Measurements from ENCODE around the gene YTHDF2.

The YTHDF2 gene

GRCh38 chr1:28796352-28797211 lies 59.8 kb downstream of the YTHDF2 start:
- Histone ChIP-seq H3K4me3 (ENCODE audit: low read length in 2 of 2) (no peak overlapping the region), H3K27ac (ENCODE audit: low read length) (no peak overlapping the region), H3K9ac (ENCODE audit: low read length in 2 of 2) (no peak overlapping the region), H3K27me3 (ENCODE audit: control insufficient read depth in 1 of 2, insufficient read depth in 2 of 2, low read length in 2 of 2) (peaks cover 2 to 9% of the 10 kb centered on the region in 2 donors), H3K36me3 (ENCODE audit: control insufficient read depth in 2 of 2, insufficient read depth in 2 of 2, low read length in 2 of 2) (no peaks in the 10 kb centered on the region), H3K4me1 (ENCODE audit: control insufficient read depth, insufficient read depth, low read length) (no peaks in the 10 kb centered on the region), H3K9me3 (ENCODE audit: control insufficient read depth in 2 of 2, low read length in 2 of 2) (no peaks in the 10 kb centered on the region)

DNA sequence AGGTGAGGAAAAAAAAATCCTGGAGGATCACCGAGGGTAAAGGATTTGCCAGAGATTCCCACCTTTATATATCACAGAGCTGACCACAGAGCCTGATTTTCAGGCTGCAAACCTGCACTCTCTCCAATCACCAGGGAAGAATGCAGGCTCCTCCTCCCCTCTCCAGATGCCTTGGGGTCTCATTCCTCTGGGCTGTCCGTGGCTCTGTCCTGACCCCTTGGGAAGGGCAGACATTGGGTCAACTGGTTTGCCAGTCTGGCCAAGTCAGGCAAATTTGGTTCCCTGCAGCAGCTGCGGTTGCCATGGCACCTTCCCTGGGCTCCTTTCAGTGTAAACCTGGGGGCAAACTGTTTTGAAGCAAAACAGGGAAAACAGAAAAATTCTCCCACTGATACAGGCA lies 63.6 kb downstream of the YTHDF2 start:
- Histone ChIP-seq H3K4me3 (ENCODE audit: low read length in 2 of 2) (no peak overlapping the region), H3K9ac (ENCODE audit: low read length in 2 of 2) (no peak overlapping the region), H3K36me3 (ENCODE audit: control insufficient read depth in 2 of 2, insufficient read depth in 2 of 2, low read length in 2 of 2) (no peaks in the 10 kb centered on the region), H3K9me3 (ENCODE audit: control insufficient read depth in 2 of 2, low read length in 2 of 2) (no peaks in the 10 kb centered on the region), H3K27ac (ENCODE audit: low read length) (no peak overlapping the region), H3K4me1 (ENCODE audit: control insufficient read depth, insufficient read depth, low read length) (no peaks in the 10 kb centered on the region), H3K27me3 (ENCODE audit: control insufficient read depth in 1 of 2, insufficient read depth in 2 of 2, low read length in 2 of 2) (peaks cover 0 to 14% of the 10 kb centered on the region in 2 donors)

- H3K4me1 ChIP-seq (ENCODE audit: control insufficient read depth, insufficient read depth, low read length): no peaks in the 10 kb centered on the region
- H3K4me3 ChIP-seq (ENCODE audit: low read length in 2 of 2): no peak overlapping the region
- no peaks in the 10 kb centered on the region for H3K36me3 ChIP-seq (ENCODE audit: control insufficient read depth in 2 of 2, insufficient read depth in 2 of 2, low read length in 2 of 2)
These were observed 64.7 kb downstream of the YTHDF2 start for GRCh38 chr1:28801461-28801860.

DNA sequence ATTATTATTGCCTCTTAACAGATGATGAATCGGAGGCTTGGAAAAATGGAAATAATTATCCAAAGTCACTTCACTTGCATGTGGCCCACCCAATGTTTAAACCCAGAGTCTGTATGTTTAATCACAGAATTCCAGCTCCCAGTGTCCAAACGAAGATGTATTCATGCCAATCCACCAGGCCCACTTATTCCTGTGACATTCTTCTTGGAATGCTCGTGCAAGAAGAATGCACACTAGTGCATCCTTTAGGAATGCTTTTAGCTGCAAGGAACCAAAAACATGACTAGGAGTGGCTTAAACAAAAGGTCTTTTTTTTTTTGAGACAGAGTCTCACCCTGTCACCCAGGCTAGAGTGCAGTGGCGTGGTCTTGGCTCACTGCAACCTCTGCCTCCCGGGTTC lies 66.3 kb downstream of the YTHDF2 start:
- Histone ChIP-seq H3K4me1 (ENCODE audit: control insufficient read depth, insufficient read depth, low read length) (no peaks in the 10 kb centered on the region), H3K27me3 (ENCODE audit: control insufficient read depth in 1 of 2, insufficient read depth in 2 of 2, low read length in 2 of 2) (peaks cover 0 to 11% of the 10 kb centered on the region in 2 donors), H3K4me3 (ENCODE audit: low read length in 2 of 2) (no peak overlapping the region), H3K27ac (ENCODE audit: low read length) (no peak overlapping the region), H3K9me3 (ENCODE audit: control insufficient read depth in 2 of 2, low read length in 2 of 2) (no peaks in the 10 kb centered on the region), H3K9ac (ENCODE audit: low read length in 2 of 2) (no peak overlapping the region), H3K36me3 (ENCODE audit: control insufficient read depth in 2 of 2, insufficient read depth in 2 of 2, low read length in 2 of 2) (no peaks in the 10 kb centered on the region)

More at GRCh38 chr1:28801461-28801860, 64.7 kb downstream of the YTHDF2 start:
- H3K9me3 ChIP-seq (ENCODE audit: control insufficient read depth in 2 of 2, low read length in 2 of 2): no peaks in the 10 kb centered on the region
- H3K27ac ChIP-seq (ENCODE audit: low read length): no peak overlapping the region
- peaks cover 0 to 13% of the 10 kb centered on the region in 2 donors for H3K27me3 ChIP-seq (ENCODE audit: control insufficient read depth in 1 of 2, insufficient read depth in 2 of 2, low read length in 2 of 2)
- no peak overlapping the region for H3K9ac ChIP-seq (ENCODE audit: low read length in 2 of 2)

DNA sequence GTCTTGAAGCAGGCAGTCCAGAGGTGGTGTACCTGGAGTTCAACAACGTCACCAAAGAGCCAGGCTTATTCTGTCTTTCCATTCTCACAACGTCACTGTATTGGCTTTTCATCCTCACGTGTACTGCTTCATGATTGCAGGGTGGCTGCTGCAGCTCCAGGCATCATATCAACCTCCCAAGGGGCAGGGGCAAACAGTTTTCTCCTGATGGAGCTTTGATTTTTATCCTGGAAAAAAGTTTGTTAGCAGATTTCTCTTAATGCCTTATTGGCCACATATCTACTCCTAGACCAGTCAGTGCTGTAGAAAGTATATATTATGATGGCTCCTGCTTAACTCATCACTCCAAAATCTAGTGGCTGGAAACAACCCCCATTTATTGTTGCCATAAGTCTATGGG lies 66.9 kb downstream of the YTHDF2 start:
- H3K27ac ChIP-seq (ENCODE audit: low read length): no peak overlapping the region
- H3K9me3 ChIP-seq (ENCODE audit: control insufficient read depth in 2 of 2, low read length in 2 of 2): no peaks in the 10 kb centered on the region
- H3K27me3 ChIP-seq (ENCODE audit: control insufficient read depth in 1 of 2, insufficient read depth in 2 of 2, low read length in 2 of 2): peaks cover 0 to 11% of the 10 kb centered on the region in 2 donors
- no peaks in the 10 kb centered on the region for H3K36me3 ChIP-seq (ENCODE audit: control insufficient read depth in 2 of 2, insufficient read depth in 2 of 2, low read length in 2 of 2)
- no peak overlapping the region for H3K4me3 ChIP-seq (ENCODE audit: low read length in 2 of 2)
- H3K4me1 ChIP-seq (ENCODE audit: control insufficient read depth, insufficient read depth, low read length): no peaks in the 10 kb centered on the region
- no peak overlapping the region for H3K9ac ChIP-seq (ENCODE audit: low read length in 2 of 2)

DNA sequence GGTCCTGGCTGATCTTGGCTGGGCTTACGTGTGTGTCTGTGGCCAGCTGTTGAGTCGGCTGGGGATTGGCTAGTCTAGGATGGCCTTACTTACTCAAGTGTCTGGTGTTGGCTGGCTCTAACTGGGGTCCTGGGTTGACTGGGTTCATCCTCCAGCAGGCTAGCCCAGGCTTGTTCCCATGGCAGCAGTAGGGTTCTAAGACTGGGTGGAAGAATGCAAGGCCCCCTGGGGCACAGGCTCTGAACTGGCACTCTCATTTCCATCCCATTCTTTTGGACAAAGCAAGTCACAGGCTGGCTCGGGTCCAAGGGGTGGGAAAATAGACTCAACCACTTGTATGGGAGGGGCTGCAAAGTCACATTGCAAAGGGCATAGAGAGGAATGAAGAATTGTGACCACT lies 67.3 kb downstream of the YTHDF2 start:
- Histone ChIP-seq H3K27me3 (ENCODE audit: control insufficient read depth in 1 of 2, insufficient read depth in 2 of 2, low read length in 2 of 2) (peaks cover 0 to 11% of the 10 kb centered on the region in 2 donors), H3K27ac (ENCODE audit: low read length) (no peak overlapping the region), H3K36me3 (ENCODE audit: control insufficient read depth in 2 of 2, insufficient read depth in 2 of 2, low read length in 2 of 2) (no peaks in the 10 kb centered on the region), H3K9ac (ENCODE audit: low read length in 2 of 2) (no peak overlapping the region), H3K4me1 (ENCODE audit: control insufficient read depth, insufficient read depth, low read length) (no peaks in the 10 kb centered on the region), H3K9me3 (ENCODE audit: control insufficient read depth in 2 of 2, low read length in 2 of 2) (no peaks in the 10 kb centered on the region), H3K4me3 (ENCODE audit: low read length in 2 of 2) (no peak overlapping the region)

GRCh38 chr1:28807046-28807445 lies 70.3 kb downstream of the YTHDF2 start:
- H3K27ac ChIP-seq (ENCODE audit: low read length): no peak overlapping the region
- no peaks in the 10 kb centered on the region for H3K9me3 ChIP-seq (ENCODE audit: control insufficient read depth in 2 of 2, low read length in 2 of 2)
- no peaks in the 10 kb centered on the region for H3K4me1 ChIP-seq (ENCODE audit: control insufficient read depth, insufficient read depth, low read length)
- H3K27me3 ChIP-seq (ENCODE audit: control insufficient read depth in 1 of 2, insufficient read depth in 2 of 2, low read length in 2 of 2): peaks cover 11 to 16% of the 10 kb centered on the region in 2 donors
- no peak overlapping the region for H3K9ac ChIP-seq (ENCODE audit: low read length in 2 of 2)
- H3K4me3 ChIP-seq (ENCODE audit: low read length in 2 of 2): no peak overlapping the region
- H3K36me3 ChIP-seq (ENCODE audit: control insufficient read depth in 2 of 2, insufficient read depth in 2 of 2, low read length in 2 of 2): no peaks in the 10 kb centered on the region

DNA sequence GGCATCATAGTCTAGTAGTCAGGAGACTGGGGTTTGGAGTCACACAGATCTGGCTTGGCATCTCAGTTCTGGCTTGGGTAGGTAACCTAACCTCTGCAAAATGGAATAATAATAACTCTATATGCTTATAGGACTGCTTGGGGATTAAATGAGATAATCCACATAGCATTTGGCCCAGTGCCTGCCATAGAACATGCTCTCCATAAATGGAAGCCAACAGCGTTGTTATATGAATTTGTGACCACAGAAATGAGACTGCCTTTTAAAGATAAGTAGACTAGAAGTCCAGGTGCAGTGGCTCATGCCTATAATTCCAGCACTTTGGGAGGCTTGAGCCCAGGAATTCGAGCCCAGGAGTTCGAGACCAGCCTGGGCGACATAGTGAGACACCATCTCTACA lies 71.2 kb downstream of the YTHDF2 start:
- Histone ChIP-seq H3K27me3 (ENCODE audit: control insufficient read depth in 1 of 2, insufficient read depth in 2 of 2, low read length in 2 of 2) (peaks cover 12 to 22% of the 10 kb centered on the region in 2 donors), H3K4me1 (ENCODE audit: control insufficient read depth, insufficient read depth, low read length) (peaks cover 2% of the 10 kb centered on the region), H3K4me3 (ENCODE audit: low read length in 2 of 2) (no peak overlapping the region), H3K9ac (ENCODE audit: low read length in 2 of 2) (no peak overlapping the region), H3K27ac (ENCODE audit: low read length) (no peak overlapping the region), H3K36me3 (ENCODE audit: control insufficient read depth in 2 of 2, insufficient read depth in 2 of 2, low read length in 2 of 2) (no peaks in the 10 kb centered on the region), H3K9me3 (ENCODE audit: control insufficient read depth in 2 of 2, low read length in 2 of 2) (no peaks in the 10 kb centered on the region)

- H3K4me1 ChIP-seq (ENCODE audit: control insufficient read depth, insufficient read depth, low read length): peaks cover 2% of the 10 kb centered on the region
- H3K27me3 ChIP-seq (ENCODE audit: control insufficient read depth in 1 of 2, insufficient read depth in 2 of 2, low read length in 2 of 2): peaks cover 32 to 34% of the 10 kb centered on the region in 2 donors
- H3K9me3 ChIP-seq (ENCODE audit: control insufficient read depth in 2 of 2, low read length in 2 of 2): no peaks in the 10 kb centered on the region
- H3K9ac ChIP-seq (ENCODE audit: low read length in 2 of 2): no peak overlapping the region
- H3K4me3 ChIP-seq (ENCODE audit: low read length in 2 of 2): no peak overlapping the region
- H3K27ac ChIP-seq (ENCODE audit: low read length): no peak overlapping the region
- no peaks in the 10 kb centered on the region for H3K36me3 ChIP-seq (ENCODE audit: control insufficient read depth in 2 of 2, insufficient read depth in 2 of 2, low read length in 2 of 2)
These were observed 74.6 kb downstream of the YTHDF2 start for GRCh38 chr1:28811369-28811765.

DNA sequence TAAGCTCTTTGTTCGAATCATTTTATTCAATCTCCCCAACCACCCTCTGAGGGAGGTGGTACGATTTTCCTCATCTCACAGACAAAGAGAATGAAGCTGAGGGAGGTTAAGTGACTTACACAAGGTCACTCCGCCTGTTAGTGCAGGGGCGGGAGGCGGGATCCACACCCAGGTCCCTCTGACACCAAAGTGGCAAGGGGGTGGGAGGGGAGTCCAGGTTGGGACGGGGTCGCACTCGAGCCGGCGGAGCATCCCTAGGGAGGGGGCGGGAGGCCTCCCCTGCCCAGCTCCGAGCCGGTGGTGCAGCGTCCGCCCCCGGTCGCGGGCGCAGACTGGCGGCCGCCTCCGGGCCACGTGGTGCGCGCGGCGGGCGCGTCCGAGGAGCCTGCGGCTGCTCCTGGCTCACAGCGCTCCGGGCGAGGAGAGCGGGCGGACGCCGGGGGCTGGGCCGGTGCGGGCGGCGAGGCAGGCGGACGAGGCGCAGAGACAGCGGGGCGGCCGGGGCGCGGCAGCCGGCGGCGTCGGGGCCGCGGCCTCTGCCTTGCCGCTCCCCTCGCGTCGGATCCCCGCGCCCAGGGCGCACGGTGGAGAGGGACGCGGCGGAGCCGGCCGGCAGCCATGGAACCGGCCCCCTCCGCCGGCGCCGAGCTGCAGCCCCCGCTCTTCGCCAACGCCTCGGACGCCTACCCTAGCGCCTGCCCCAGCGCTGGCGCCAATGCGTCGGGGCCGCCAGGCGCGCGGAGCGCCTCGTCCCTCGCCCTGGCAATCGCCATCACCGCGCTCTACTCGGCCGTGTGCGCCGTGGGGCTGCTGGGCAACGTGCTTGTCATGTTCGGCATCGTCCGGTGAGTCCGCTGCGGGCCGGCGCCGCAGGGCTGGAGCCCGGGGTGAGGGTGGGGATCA lies 75.3 kb downstream of the YTHDF2 start, which contains the start of gene OPRD1:
OPRD1 (plus strand) TSS at position 405 of the 903 bp plus-strand sequence; CDS start at position 619, 214 bp downstream.
- Histone ChIP-seq H3K4me1 (ENCODE audit: control insufficient read depth, insufficient read depth, low read length) (peaks cover 2% of the 10 kb centered on the region), H3K4me3 (ENCODE audit: low read length in 2 of 2) (no peak within 1 kb of the TSS), H3K9ac (ENCODE audit: low read length in 2 of 2) (no peak within 1 kb of the TSS), H3K27me3 (ENCODE audit: control insufficient read depth in 1 of 2, insufficient read depth in 2 of 2, low read length in 2 of 2) (peaks cover 36 to 38% of the 10 kb centered on the region in 2 donors), H3K9me3 (ENCODE audit: control insufficient read depth in 2 of 2, low read length in 2 of 2) (no peaks in the 10 kb centered on the region), H3K27ac (ENCODE audit: low read length) (no peak within 1 kb of the TSS), H3K36me3 (ENCODE audit: control insufficient read depth in 2 of 2, insufficient read depth in 2 of 2, low read length in 2 of 2) (no peaks in the 10 kb centered on the region)
